GM12801 (cell line): ENCODE results near the gene ZNF12.

Source experiments
- CTCF ChIP-seq: IDR thresholded peaks from one replicate; pipeline ENCODE4 v1.5.1; 2011; ENCODE audit warnings: control low read depth; ENCODE audit not compliant: insufficient read length; ENCODE audit errors: extremely low read depth

Gene ZNF12

GRCh38 chr7:6654113-6654841, 52.5 kb downstream of the ZNF12 start:
- TF ChIP-seq CTCF = no peak

- no peak for TF ChIP-seq CTCF
Observed at GRCh38 chr7:6653071-6654003, 53.4 kb downstream of the ZNF12 start.

GRCh38 chr7:6652446-6653011, 54.2 kb downstream of the ZNF12 start:
- no peak for TF ChIP-seq CTCF

- no peak for TF ChIP-seq CTCF
Observed at GRCh38 chr7:6651851-6652445, 54.8 kb downstream of the ZNF12 start.

- TF ChIP-seq CTCF = no peak
Observed at GRCh38 chr7:6650521-6651011, 56.2 kb downstream of the ZNF12 start.

GRCh38 chr7:6650086-6650485, 56.7 kb downstream of the ZNF12 start:
- TF ChIP-seq CTCF = no peak
